Stimulated activated CD8-positive, alpha-beta memory T cell treated with anti-CD3 and anti-CD28 coated beads, Interleukin-15, amount 100 ng/mL, for 1 hour (primary cell): ENCODE measurements around the gene GLYATL3.

Experiments used
- DNase-seq: peaks from one replicate; pipeline ENCODE4 v3.0.0-alpha.2; 2020; ENCODE audit warnings: low read depth

Gene GLYATL3

DNA sequence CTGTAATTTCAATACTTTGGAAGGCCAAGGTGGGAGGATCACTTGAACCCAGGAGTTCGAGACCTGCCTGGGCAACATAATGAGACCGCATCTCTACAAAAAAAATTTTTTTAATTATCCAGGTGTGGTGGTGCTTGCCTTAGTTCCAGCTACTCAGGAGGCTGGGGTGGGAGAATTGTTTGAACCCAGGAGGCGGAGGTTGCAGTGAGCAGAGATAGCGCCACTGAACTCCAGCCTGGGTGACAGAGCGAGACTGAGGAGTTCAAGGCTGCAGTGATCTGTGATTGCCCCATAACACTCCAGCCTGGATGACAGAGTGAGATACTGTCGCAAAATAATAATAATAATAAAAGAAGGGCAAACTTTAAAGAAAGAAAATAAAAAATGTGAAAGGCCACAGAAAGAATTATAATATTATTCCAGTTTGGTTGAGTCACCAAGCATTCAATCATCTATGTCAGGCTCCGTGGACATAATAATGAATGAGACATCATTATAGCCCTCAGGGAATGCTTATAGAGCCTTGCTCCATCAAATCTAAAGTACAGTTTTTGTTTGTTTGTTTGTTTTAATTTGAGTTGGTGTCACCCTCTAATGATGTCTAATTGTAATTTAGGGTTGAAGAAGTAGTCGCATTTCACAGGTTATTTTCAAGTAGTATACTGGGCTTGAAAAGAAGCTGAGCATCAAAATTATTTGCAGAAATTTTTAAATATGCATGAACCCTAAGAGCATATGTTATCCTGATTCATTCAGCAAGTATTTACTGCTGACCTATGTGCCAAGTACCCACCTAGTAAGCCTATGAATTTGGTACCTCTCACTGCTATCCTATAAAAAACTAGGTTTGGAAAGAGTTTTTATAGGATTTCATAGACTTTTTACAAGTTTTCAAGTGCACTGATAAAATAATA lies 15.1 kb downstream of the GLYATL3 start:
- no peak for DNase-seq

DNA sequence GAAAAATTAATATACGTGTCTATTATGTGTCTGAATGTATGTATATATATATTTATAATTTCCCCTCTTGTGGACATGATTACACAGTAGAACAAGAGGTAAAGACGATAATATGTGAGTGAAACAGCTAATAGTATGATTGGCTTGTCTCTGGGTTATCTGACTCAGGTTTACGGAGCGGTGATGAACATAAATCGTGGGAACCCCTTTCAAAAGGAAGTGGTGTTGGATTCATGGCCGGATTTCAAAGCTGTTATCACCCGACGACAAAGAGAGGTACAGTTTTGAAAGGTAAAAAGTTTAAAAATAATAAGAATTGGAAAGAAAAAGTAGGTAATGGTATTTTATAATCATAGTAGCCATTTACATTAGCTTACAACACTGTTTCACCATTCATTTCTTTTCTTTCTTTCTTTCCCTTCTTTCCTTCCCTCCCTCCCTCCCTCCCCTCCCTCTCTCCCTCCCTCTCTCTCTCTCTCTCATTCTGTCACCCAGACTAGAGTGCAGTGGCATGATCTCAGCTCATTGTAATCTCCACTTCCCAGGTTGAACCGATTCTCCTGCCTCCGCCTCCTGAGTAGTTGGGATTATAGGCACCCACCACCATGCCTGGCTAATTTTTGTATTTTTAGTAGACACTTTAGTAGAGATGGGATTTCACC lies 15.9 kb downstream of the GLYATL3 start:
- no peak for DNase-seq

DNA sequence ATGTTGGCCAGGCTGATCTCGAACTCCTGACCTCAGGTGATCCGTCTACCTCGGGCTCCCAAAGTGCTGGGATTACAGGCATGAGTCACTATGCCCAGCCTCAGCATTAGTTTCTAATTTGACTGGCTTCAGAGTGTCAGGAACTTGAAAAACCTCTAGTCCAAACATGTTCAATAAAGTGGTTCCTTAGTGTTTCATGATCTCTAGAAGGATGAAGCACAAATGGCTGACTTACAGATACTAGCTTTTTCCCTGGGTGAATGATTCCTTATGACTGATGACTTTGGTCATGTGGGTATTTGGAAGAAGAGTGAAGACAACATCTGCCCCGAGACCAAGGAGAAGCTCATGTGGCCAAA lies 16.4 kb downstream of the GLYATL3 start:
- DNase-seq, result no peak

DNA sequence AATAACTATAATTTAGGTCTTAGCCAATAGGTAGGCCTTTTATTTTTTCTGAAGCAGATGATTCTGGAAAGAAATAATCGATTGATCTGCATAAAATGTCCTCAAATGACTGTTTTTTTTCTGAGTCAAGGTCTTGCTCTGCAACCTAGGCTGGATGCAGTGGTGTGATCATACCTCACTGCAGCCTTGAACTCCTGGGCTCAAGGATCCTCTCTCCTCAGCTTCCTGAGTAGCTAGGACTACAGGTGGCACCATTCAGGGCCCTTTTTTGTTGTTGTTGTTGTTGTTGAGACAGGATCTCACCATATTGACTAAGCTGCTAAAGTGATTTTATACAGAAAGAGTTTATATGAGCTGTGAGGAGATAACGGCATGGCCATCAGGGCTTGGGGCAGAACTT lies 18.2 kb downstream of the GLYATL3 start:
- no peak for DNase-seq

DNA sequence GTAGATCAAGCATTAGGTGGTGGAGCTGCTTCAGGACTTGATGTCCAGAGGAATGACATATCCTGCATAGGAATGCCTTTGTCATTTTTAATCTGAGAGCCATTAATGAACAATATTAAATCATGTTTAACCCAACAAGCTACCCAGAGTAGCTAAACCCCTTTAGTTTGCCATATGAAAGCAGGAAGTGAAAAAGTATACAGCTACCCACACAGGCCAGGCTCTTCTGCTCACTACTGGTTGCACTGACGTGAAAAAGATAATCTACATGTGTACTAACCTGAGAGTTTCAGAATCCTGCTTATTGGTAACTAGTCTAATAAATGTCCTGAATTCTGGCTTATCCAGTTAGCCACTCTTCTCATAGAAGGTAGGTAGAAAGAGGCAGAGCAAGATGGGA lies 19.9 kb downstream of the GLYATL3 start:
- no peak for DNase-seq

DNA sequence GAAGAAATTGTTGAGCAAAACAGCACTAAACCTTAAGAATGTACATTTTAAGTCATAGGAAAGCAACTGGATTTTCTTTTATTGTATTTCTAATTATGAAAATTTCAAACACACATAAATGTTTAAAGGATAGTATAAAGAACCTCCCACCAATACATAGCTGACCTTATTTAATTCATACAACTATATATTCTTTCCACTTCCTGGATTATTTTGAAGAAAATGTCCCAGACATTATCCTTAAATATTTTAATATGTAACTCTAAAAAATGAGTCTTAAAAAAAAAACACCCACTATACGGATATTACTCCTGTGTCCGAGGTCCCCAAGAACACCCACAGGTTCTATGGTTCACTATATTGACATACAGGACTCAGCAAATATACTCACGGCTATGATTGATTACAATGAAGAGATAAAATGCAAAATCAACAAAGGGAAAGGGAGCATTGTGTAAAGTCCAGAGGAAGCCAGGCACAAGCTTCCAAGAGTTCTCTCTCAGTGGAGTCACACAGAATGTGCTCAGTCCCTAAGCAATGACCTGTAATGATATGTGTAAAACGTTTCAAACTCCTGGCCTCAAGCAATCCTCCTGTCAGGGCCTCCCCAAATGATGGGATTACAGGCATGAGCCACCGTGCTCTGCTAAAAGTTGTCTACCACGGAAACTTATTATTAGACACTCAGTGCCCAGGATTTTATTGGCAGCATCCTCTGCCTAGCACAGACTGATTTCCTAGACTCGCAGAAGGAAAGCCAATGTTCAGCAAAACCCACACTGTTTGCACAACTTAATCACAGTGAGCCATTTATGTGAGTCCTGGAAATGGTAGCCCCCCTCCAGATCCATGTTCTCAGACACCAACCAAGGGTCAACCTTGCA lies 23.2 kb downstream of the GLYATL3 start:
- DNase-seq, result no peak

DNA sequence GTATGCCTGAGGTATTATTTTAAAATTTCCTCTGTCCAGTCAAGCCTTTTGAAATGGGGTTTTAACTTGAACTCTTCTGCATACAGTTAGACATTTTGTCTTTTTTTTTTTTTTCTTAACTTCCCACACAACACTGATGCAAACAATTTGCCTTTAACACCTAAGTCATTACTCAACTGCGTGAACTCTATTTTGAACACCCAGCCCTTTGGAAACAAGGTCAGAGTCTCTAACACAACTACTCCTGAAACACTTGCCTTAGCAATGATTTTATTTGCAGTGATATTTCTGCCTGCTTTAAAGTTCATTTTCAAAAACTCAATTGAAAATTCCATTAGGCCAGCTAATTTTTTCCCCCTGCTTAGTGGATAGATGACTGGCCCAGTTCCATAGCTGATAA lies 24.2 kb downstream of the GLYATL3 start:
- DNase-seq, result no peak

DNA sequence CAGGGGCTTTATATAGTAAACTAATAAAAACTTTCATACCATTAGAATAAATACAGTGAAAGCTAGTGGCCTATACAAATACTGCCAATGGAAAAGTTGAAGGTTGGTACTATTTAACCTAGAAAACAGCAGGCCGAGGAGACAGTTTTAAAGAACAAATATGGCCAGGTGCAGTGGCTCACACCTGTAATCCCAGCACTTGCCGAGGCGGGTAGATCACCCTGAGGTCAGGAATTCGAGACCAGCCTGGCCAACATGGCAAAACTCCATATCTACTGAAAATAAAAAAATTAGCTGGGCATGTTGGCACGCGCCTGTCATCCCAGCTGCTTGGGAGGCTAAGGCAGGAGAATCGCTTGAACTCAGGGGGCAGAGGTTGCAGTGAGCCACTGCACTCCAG lies 24.8 kb downstream of the GLYATL3 start:
- no peak for DNase-seq

DNA sequence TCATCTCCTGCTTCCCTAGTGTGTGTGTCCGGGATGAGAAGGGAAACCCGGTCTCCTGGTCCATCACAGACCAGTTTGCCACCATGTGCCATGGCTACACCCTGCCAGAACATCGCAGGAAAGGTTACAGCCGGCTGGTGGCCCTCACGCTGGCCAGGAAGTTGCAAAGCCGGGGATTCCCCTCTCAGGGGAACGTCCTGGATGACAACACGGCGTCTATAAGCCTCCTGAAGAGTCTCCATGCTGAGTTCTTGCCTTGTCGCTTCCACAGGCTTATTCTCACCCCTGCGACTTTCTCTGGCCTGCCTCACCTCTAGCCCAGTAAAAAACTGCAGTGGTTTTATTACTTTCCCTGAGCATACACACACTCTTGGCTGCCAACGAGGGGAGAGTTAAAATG lies 26.9 kb downstream of the GLYATL3 start:
- DNase-seq, result no peak

DNA sequence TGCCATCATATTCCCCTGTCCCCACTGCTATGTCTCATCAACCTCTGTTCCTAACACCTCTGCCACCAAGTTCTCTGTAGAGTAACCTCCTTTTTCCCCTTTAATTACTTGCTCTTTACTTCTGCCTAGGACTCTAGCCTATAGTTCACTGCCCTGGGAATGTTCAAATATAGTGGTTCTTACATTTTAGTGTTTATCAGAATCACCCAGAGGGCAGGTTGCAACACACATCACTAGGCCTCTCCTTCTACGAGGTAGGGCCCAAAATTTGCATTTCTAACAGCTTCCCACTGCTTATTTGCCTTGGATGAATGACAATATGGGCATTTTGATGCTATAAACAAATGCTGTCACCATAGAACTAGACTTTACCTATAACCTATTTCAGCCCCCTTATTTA lies 27.6 kb downstream of the GLYATL3 start:
- no peak for DNase-seq

DNA sequence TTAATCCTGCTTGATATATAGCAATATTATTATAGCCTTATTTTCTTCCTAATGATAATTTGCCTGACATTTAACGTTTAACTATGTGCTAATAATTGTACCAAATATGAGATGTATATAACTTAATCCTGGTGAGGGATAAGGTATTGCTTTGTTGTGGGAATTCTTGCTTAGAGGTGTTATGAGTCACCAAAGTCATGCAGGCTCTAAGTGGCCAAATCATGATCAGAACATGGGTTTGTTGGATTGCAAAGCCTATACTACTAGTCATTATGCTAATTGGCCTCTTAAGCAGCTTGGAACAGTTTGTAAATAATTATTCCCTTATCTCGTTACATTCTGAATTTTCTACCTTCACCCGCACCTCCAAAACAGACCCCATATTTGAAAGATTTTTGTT lies 28.8 kb downstream of the GLYATL3 start:
- no peak for DNase-seq

DNA sequence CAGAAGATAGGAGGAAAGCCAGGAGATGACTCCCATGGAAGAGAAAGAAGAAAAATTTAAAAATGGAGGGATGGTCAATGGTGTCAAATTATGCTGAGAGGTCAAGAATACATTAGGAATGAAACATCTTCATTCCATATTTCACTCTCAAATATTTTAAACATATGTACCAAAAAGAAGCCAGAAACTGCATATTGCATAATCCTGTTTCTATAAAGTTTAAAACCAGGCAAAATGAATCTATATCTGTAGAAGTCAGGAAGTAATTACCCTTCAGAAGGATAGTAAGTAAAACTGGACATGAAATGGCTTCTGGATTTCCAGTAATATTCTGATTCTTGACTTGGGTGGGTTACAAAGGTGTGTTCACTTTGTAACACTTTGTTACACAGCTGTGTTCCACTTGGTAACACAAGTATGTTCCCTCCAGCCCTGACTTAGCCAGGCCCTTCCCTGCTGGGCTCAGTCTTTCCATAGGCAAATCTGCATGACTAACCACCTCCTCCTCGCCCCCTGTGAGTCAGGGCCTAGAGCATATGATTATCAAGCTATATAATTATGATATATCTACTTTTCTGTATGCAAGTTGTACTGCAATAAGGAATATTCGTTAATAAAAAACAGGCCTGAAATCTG lies 30.5 kb downstream of the GLYATL3 start:
- no peak for DNase-seq

DNA sequence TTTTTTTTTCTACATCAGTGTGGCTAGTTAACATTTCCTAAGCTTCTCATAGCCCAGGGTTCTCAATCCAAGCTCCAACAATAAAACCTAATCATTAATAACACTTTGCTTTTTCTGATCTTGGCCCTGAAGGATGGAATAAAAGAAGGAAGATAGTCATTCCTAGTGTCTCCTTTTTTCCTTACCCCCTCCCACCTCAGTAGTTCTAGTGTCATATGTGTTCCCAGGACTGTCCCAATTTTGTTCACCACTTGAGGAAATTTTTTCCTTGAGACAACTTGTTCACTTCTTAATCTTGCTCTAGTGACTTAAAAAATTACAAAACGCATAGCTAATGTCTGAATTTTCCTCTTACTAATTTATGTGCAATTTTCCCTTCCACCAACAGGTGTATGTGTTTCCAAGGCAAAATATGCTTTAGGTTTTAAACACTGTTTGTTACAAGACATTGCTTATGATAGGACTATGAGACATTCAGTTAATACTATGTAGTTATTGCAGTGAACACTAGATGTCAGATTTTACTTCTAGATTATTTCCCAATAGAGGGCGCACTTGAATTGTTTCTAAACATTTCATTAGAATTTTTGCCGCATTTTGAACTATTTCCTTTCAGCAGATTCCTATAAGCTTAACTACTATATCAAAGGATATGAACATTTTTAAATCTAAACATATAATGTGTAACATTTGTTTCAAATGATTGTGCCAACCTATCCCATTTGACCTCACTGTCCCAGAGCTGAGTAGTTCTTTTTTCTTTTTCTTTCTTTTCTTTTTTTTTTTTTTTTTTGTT lies 32.2 kb downstream of the GLYATL3 start:
- no peak for DNase-seq

DNA sequence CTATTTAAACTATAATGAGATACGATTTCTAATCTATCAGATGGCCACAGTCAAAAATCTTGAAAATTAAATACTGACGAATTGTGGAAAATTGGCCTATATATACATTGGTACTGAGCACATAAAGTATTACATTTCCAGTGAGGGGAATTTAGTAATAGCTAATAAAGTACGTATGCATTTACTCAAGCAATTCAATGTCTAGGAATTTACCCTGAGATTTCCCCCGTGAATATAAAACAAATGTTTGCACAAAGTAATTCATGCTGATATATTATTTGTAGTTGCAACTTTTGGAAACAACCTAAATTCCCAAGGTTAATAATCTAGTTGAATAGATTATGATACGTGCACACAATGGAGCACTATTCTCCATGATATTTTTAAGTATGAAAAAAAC lies 36.1 kb downstream of the GLYATL3 start:
- DNase-seq, result no peak

DNA sequence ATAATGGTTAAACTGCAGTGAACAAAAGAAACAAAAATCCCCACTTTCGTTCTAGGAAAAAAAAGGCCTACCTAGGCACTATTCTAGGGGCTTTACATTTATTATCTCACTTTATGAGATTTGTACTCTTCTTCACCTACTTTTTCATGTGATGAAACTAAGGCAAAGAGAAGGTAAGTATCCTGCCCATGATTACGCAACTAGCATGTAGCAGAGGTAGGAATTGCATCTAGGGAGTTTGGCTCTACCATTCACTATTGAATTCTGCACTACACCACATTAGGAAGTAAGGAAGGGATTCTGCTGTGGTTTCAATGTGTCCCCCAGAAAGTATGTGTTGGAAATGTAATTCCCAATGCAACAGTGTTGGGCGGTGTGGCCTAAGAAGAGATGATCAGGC lies 39.4 kb downstream of the GLYATL3 start:
- no peak for DNase-seq

DNA sequence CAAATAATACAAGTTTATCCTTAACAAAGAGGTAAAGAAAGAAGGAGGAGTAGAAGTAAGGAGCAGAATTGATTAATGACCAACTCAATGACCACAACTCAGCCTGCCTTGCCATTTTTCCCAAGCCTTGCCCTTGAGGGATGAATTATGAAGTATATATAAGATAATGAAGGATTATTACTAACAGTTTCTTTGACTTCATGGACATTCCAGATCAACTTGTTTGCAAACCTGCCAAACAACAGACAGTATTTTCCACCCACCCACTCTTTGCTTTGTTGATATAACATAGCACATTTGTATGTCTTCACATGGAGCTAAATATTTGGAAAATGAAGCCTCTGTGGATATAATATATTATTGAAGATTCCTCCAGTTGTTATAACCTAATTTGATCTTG lies 40.9 kb downstream of the GLYATL3 start:
- DNase-seq, result no peak

DNA sequence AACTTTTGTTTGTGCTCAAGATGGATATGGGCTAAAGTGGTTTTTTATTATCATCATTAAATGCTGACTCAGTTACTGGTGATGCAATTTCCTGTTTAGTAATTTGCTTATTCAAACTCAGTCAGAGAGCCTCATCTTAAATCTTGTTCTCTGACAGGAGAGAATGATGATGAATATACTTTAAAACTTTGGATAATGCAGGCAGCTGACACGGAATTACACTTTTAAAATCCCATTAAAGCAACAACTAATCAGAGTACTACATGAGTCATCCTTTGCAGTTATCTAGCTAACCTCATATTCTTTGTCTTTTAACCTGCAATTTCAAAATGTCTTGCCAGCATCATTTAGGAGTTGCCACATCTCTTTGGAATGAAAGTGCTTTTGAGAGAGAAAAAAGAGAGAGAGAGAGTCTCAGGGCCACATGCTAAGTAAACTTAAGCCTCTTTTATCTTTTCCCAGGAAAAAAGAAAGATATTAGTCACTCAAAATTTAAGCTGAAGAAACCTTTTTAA lies 41.5 kb downstream of the GLYATL3 start:
- no peak for DNase-seq

DNA sequence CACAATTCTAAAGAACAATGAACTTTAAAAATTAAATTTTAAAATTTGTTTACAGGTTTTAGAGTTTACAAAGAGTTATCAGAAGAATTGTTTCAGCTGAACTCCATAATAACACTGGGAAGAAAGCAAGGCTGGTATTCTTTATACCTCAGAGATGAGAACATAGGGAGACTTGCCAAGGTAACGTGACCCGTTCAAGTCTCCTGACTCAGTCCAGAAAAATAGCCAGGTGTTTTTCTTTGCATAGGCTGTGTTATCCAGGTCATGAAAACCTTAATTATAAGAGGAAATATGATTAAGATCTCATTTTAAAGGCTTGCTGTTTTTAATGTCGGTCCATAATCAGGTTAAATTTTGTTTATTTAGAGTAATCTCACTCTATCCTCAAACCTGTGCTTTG lies 42.2 kb downstream of the GLYATL3 start:
- DNase-seq, result no peak

DNA sequence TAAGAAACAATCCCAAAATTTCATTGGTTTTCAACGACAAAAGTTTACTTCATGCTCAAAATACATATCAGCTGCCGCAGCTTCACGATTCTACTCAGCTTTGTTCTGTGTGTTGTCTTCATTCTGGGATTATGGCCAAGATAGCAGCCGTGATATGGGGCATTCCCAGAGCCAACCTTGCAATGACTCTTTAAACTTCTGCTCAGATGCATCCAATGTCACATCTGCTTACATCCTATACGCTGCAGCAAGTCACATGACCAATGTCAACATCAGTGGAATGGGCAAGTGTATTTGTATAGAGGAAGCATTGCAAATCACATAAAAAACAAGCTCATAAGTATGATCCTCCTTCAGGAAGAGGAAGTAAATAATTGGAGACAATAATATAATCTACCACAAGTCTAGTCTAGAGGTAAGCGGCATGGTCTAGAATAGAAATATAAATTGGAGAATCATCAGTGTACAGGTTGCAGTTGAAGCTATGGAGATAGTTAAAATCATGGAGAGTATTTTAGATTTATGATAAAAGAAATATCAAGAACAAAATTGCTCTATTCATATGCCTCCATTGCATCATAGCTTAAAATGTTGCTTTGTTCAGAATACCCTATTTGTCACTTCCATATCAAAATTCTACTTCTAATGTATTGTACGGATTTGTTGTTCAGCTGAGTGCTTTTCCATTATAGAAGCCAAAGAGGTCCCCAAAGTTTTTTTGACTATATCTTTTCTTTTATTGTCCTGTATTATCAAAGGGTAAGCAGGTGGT lies 43.5 kb downstream of the GLYATL3 start:
- no peak for DNase-seq

DNA sequence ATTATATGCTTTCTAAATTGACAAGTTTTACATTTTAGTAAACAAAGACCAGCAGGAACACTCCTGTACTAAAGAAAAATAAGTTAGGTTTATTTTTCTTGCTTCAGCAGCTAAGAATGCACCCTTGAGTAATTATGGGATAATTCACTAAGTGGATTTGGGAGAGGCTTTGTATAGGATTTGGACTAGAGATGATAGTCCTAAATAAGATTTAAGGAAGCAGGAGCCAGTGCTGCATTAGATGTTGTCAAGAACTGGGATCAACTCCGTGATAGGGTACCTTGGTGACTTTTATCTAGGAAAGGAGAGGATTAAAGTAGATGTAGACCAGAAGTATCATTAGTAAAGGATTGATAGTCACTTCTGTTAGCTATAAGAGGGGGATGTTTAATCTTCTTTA lies 46.6 kb downstream of the GLYATL3 start:
- DNase-seq, result no peak
